ENCODE results near the gene SNTB2.

DNA sequence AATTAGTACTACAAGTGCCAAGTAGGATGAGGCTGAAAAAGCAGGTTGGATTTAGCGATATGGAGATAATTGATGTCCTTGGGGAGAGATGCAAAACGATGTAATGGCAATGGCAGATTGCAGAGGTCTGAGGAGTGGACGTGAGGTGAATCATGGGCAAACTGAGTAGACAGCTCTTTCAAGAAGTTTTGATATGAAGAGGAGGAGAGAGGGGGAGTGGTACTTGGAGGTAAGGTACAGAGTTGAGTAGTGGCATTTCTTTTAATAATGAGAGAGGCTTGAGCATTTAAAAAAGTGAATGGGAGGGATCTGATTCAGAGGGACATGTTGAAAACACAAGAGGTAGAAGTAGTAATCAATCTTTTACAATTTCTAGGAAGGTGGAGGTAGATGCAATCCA lies 106.4 kb downstream of the SNTB2 start:
- TF ChIP-seq CTCF (IDR thresholded peaks at IDR 0.05 in 4 of 5, conservative IDR thresholded peaks at IDR 0.05 in 1 of 5) (no peak), POLR2A (IDR thresholded peaks at IDR 0.05) (no peak)
